RCC 7860 (cell line): ENCODE data around the gene LRRC3C.
"Not testable (repeated sequence)": the region's sequence is repeated elsewhere in the genome, so short reads cannot be mapped to it uniquely, and the experiment has no call there.

Source experiments
- DNase-seq: peaks from one replicate; pipeline ENCODE4 v3.0.0-alpha.2; 2015; ENCODE audit warnings: low spot score
- FAIRE-seq: peaks from 2 replicates; lab custom pipeline; 2012; peaks lifted over from hg19 to GRCh38; lab: Jason Lieb, UNC

The LRRC3C gene

GRCh38 chr17:39946551-39947330 lies 19.2 kb downstream of the LRRC3C start:
- FAIRE-seq (no peak), DNase-seq (no peak)

- DNase-seq, FAIRE-seq: not testable (repeated sequence)
Measured at GRCh38 chr17:39948489-39948828, 20.9 kb downstream of the LRRC3C start.

GRCh38 chr17:39949028-39949427 lies 21.5 kb downstream of the LRRC3C start:
- no peak for FAIRE-seq

GRCh38 chr17:39950871-39951348 lies 23.4 kb downstream of the LRRC3C start:
- FAIRE-seq (no peak), DNase-seq (no peak)

More at GRCh38 chr17:39949028-39949427, 21.5 kb downstream of the LRRC3C start:
- DNase-seq = no peak

GRCh38 chr17:39951924-39952679 lies 24.6 kb downstream of the LRRC3C start:
- DNase-seq (no peak), FAIRE-seq (no peak)

GRCh38 chr17:39952680-39953470 lies 25.3 kb downstream of the LRRC3C start:
- FAIRE-seq = no peak
- peak; percentile 79 for DNase-seq

GRCh38 chr17:39953471-39953888 lies 25.9 kb downstream of the LRRC3C start:
- no peak for DNase-seq
- no peak for FAIRE-seq

GRCh38 chr17:39954876-39955275 lies 27.3 kb downstream of the LRRC3C start:
- DNase-seq (no peak), FAIRE-seq (no peak)

GRCh38 chr17:39955726-39956225 lies 28.2 kb downstream of the LRRC3C start:
- FAIRE-seq = no peak

GRCh38 chr17:39960524-39961041 lies 33.1 kb downstream of the LRRC3C start:
- DNase-seq (no peak), FAIRE-seq (no peak)

More at GRCh38 chr17:39955726-39956225, 28.2 kb downstream of the LRRC3C start:
- no peak for DNase-seq

- FAIRE-seq = no peak
Measured at GRCh38 chr17:39962642-39963220, 35.2 kb downstream of the LRRC3C start, which contains the start of gene GSDMA. TSS of gene GSDMA (plus strand) at chr17:39963004. CDS start at chr17:39965688, 2,684 bp downstream.

GRCh38 chr17:39963829-39964228 lies 36.3 kb downstream of the LRRC3C start:
- peak; percentile 38 for DNase-seq
- FAIRE-seq = no peak

More at GRCh38 chr17:39962642-39963220, 35.2 kb downstream of the LRRC3C start, which contains the start of gene GSDMA:
- DNase-seq = no peak

GRCh38 chr17:39965017-39965699 lies 37.6 kb downstream of the LRRC3C start:
- DNase-seq (no peak), FAIRE-seq (no peak)

GRCh38 chr17:39966771-39967170 lies 39.2 kb downstream of the LRRC3C start:
- FAIRE-seq = no peak
- no peak for DNase-seq

- DNase-seq (no peak), FAIRE-seq (no peak)
Measured at GRCh38 chr17:39968761-39969160, 41.2 kb downstream of the LRRC3C start.

GRCh38 chr17:39969375-39969774 lies 41.8 kb downstream of the LRRC3C start:
- DNase-seq (no peak), FAIRE-seq (no peak)

- FAIRE-seq (no peak), DNase-seq (no peak)
Measured at GRCh38 chr17:39970157-39970692, 42.7 kb downstream of the LRRC3C start.

- FAIRE-seq = no peak
- no peak for DNase-seq
Measured at GRCh38 chr17:39971076-39971603, 43.6 kb downstream of the LRRC3C start.

GRCh38 chr17:39972271-39972670 lies 44.7 kb downstream of the LRRC3C start:
- FAIRE-seq (no peak), DNase-seq (no peak)
